ENCODE results near the gene SEMA3F. TPM values are rescaled to one million over a fixed set of nuclear protein-coding genes. Genes with fewer than 3 reads are reported as not detected.

Gene SEMA3F
- total and polyA plus RNA-seq, 2 experiments from 2014 or later, result 2.3 to 67.6 TPM

DNA sequence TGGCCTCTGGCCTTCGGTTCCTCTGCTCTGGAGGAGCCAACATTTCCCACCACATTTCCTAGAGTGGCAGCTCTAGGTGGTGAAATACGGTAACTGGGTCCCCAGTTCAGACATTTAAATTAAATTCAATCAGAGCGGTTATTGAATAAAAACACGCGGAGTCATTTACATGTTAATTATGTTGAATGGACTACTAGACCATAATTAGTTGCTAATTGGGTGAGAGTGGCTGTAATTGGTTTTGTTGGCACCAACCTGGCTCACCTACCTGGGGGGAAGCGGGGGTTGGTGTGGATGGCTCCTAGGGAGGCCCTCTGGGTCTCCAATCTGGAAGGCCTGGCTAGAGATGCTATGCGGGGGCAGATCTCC is 12.7 kb downstream of the SEMA3F start:
- ATAC-seq, result no peak
- Histone ChIP-seq H3K27me3 (ENCODE audit: insufficient read depth) (no peaks in the 10 kb centered on the region), H3K4me3 (no peak overlapping the region), H3K27ac (ENCODE audit: low read depth) (no peak overlapping the region), H3F3A (replicated peaks; ENCODE audit: low read depth) (no peaks in the 10 kb centered on the region), H2AFZ (no peak overlapping the region), H4K20me1 (replicated peaks; ENCODE audit: insufficient read depth) (peaks cover 14% of the 10 kb centered on the region; the same call in 1 of the 2 replicates), H3K36me3 (ENCODE audit: insufficient read depth) (peaks cover 4% of the 10 kb centered on the region; the same call in 1 of the 2 replicates), H3K9me2 (ENCODE audit: insufficient read depth) (no peaks in the 10 kb centered on the region), H3K4me2 (0 out of 2 replicates have a peak overlapping the region, but pooled peaks have one; percentile 32), H3K79me2 (replicated peaks; ENCODE audit: insufficient read depth) (peaks cover 28% of the 10 kb centered on the region), H3K4me1 (ENCODE audit: insufficient read depth) (peaks cover 32% of the 10 kb centered on the region)
- H3K9me3 Mint-ChIP-seq, result no peaks in the 10 kb centered on the region
- H3K36me3 Mint-ChIP-seq (ENCODE audit: low read depth), result peaks cover 10% of the 10 kb centered on the region; the same call in 2 of the 3 replicates
- H3K4me1 Mint-ChIP-seq, result peaks cover 51% of the 10 kb centered on the region
- TF ChIP-seq, protein P1, sequence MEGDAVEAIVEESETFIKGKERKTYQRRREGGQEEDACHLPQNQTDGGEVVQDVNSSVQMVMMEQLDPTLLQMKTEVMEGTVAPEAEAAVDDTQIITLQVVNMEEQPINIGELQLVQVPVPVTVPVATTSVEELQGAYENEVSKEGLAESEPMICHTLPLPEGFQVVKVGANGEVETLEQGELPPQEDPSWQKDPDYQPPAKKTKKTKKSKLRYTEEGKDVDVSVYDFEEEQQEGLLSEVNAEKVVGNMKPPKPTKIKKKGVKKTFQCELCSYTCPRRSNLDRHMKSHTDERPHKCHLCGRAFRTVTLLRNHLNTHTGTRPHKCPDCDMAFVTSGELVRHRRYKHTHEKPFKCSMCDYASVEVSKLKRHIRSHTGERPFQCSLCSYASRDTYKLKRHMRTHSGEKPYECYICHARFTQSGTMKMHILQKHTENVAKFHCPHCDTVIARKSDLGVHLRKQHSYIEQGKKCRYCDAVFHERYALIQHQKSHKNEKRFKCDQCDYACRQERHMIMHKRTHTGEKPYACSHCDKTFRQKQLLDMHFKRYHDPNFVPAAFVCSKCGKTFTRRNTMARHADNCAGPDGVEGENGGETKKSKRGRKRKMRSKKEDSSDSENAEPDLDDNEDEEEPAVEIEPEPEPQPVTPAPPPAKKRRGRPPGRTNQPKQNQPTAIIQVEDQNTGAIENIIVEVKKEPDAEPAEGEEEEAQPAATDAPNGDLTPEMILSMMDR (conservative IDR thresholded peaks at IDR 0.05; ENCODE audit: low read depth in 2 of 2), result no peak
- TF ChIP-seq, protein P2, sequence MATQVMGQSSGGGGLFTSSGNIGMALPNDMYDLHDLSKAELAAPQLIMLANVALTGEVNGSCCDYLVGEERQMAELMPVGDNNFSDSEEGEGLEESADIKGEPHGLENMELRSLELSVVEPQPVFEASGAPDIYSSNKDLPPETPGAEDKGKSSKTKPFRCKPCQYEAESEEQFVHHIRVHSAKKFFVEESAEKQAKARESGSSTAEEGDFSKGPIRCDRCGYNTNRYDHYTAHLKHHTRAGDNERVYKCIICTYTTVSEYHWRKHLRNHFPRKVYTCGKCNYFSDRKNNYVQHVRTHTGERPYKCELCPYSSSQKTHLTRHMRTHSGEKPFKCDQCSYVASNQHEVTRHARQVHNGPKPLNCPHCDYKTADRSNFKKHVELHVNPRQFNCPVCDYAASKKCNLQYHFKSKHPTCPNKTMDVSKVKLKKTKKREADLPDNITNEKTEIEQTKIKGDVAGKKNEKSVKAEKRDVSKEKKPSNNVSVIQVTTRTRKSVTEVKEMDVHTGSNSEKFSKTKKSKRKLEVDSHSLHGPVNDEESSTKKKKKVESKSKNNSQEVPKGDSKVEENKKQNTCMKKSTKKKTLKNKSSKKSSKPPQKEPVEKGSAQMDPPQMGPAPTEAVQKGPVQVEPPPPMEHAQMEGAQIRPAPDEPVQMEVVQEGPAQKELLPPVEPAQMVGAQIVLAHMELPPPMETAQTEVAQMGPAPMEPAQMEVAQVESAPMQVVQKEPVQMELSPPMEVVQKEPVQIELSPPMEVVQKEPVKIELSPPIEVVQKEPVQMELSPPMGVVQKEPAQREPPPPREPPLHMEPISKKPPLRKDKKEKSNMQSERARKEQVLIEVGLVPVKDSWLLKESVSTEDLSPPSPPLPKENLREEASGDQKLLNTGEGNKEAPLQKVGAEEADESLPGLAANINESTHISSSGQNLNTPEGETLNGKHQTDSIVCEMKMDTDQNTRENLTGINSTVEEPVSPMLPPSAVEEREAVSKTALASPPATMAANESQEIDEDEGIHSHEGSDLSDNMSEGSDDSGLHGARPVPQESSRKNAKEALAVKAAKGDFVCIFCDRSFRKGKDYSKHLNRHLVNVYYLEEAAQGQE (IDR thresholded peaks at IDR 0.05; ENCODE audit: unreplicated experiment), result no peak
- TF ChIP-seq ZNF114 (CRISPR knock-in tag; IDR thresholded peaks at IDR 0.05), result no peak
- no peak for TF ChIP-seq ZNF331 (CRISPR knock-in tag; IDR thresholded peaks at IDR 0.05; ENCODE audit: low read depth)
- no peak for TF ChIP-seq CREB1 (CRISPR knock-in tag; IDR thresholded peaks at IDR 0.05; ENCODE audit: low read depth)
- no peak for TF ChIP-seq EZH2phosphoT487 (IDR thresholded peaks at IDR 0.05; ENCODE audit: unreplicated experiment)
- no peak for TF ChIP-seq STAT1 (IDR thresholded peaks at IDR 0.05; ENCODE audit: unreplicated experiment)
- no peak for TF ChIP-seq EZH2 (IDR thresholded peaks at IDR 0.05; ENCODE audit: low read depth, unreplicated experiment)
- TF ChIP-seq NANOG (IDR thresholded peaks at IDR 0.05; ENCODE audit: borderline replicate concordance), result no peak
- TF ChIP-seq, protein P3, sequence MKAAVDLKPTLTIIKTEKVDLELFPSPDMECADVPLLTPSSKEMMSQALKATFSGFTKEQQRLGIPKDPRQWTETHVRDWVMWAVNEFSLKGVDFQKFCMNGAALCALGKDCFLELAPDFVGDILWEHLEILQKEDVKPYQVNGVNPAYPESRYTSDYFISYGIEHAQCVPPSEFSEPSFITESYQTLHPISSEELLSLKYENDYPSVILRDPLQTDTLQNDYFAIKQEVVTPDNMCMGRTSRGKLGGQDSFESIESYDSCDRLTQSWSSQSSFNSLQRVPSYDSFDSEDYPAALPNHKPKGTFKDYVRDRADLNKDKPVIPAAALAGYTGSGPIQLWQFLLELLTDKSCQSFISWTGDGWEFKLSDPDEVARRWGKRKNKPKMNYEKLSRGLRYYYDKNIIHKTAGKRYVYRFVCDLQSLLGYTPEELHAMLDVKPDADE (IDR thresholded peaks at IDR 0.05), result no peak
- no peak for TF ChIP-seq POLR2AphosphoS5 (IDR thresholded peaks at IDR 0.05; ENCODE audit: low read depth)
- TF ChIP-seq, protein P4, sequence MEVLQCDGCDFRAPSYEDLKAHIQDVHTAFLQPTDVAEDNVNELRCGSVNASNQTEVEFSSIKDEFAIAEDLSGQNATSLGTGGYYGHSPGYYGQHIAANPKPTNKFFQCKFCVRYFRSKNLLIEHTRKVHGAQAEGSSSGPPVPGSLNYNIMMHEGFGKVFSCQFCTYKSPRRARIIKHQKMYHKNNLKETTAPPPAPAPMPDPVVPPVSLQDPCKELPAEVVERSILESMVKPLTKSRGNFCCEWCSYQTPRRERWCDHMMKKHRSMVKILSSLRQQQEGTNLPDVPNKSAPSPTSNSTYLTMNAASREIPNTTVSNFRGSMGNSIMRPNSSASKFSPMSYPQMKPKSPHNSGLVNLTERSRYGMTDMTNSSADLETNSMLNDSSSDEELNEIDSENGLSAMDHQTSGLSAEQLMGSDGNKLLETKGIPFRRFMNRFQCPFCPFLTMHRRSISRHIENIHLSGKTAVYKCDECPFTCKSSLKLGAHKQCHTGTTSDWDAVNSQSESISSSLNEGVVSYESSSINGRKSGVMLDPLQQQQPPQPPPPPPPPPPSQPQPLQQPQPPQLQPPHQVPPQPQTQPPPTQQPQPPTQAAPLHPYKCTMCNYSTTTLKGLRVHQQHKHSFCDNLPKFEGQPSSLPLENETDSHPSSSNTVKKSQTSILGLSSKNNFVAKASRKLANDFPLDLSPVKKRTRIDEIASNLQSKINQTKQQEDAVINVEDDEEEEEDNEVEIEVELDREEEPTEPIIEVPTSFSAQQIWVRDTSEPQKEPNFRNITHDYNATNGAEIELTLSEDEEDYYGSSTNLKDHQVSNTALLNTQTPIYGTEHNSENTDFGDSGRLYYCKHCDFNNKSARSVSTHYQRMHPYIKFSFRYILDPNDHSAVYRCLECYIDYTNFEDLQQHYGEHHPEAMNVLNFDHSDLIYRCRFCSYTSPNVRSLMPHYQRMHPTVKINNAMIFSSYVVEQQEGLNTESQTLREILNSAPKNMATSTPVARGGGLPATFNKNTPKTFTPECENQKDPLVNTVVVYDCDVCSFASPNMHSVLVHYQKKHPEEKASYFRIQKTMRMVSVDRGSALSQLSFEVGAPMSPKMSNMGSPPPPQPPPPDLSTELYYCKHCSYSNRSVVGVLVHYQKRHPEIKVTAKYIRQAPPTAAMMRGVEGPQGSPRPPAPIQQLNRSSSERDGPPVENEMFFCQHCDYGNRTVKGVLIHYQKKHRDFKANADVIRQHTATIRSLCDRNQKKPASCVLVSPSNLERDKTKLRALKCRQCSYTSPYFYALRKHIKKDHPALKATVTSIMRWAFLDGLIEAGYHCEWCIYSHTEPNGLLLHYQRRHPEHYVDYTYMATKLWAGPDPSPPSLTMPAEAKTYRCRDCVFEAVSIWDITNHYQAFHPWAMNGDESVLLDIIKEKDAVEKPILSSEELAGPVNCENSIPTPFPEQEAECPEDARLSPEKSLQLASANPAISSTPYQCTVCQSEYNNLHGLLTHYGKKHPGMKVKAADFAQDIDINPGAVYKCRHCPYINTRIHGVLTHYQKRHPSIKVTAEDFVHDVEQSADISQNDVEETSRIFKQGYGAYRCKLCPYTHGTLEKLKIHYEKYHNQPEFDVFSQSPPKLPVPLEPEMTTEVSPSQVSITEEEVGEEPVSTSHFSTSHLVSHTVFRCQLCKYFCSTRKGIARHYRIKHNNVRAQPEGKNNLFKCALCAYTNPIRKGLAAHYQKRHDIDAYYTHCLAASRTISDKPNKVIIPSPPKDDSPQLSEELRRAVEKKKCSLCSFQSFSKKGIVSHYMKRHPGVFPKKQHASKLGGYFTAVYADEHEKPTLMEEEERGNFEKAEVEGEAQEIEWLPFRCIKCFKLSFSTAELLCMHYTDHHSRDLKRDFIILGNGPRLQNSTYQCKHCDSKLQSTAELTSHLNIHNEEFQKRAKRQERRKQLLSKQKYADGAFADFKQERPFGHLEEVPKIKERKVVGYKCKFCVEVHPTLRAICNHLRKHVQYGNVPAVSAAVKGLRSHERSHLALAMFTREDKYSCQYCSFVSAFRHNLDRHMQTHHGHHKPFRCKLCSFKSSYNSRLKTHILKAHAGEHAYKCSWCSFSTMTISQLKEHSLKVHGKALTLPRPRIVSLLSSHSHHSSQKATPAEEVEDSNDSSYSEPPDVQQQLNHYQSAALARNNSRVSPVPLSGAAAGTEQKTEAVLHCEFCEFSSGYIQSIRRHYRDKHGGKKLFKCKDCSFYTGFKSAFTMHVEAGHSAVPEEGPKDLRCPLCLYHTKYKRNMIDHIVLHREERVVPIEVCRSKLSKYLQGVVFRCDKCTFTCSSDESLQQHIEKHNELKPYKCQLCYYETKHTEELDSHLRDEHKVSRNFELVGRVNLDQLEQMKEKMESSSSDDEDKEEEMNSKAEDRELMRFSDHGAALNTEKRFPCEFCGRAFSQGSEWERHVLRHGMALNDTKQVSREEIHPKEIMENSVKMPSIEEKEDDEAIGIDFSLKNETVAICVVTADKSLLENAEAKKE (CRISPR knock-in tag; IDR thresholded peaks at IDR 0.05), result no peak
- TF ChIP-seq JUNB (IDR thresholded peaks at IDR 0.05; ENCODE audit: unreplicated experiment), result no peak
- DNase-seq (ENCODE audit: low spot score), result no peak
- H3K27ac Mint-ChIP-seq, result peak overlapping the region; percentile 68
- H3K27me3 Mint-ChIP-seq (ENCODE audit: insufficient read depth, low read depth, poor library complexity), result peaks cover 4% of the 10 kb centered on the region
- H3K4me3 Mint-ChIP-seq, result peak overlapping the region; percentile 16; the same call in 1 of the 3 replicates

Data from GM23338 (cell line).